GM21529 (cell line): Measurements from ENCODE around the gene ITPA.

ENCODE experiments used
- ATAC-seq: cut with Tn5 transposase; IDR thresholded peaks from one replicate; pipeline ENCODE4 v1.9.1; 2021; ENCODE audit not compliant: unreplicated experiment

ITPA gene

GRCh38 chr20:3209257-3209945 is at the start of gene ITPA:
Gene ITPA (plus strand): TSS chr20:3209498. CDS start chr20:3209552, 54 bp downstream.
- ATAC-seq, result no peak

GRCh38 chr20:3160418-3160817 is 48.9 kb upstream of the ITPA start:
- no peak for ATAC-seq

GRCh38 chr20:3161316-3162079 is 47.8 kb upstream of the ITPA start:
- ATAC-seq, result no peak

GRCh38 chr20:3162080-3162611 is 47.2 kb upstream of the ITPA start:
- no peak for ATAC-seq

- ATAC-seq, result no peak
Measured at GRCh38 chr20:3163099-3164042, 45.9 kb upstream of the ITPA start.

GRCh38 chr20:3164043-3164762 is 45.1 kb upstream of the ITPA start:
- no peak for ATAC-seq

GRCh38 chr20:3164763-3165410 is 44.4 kb upstream of the ITPA start:
- ATAC-seq, result no peak

DNA sequence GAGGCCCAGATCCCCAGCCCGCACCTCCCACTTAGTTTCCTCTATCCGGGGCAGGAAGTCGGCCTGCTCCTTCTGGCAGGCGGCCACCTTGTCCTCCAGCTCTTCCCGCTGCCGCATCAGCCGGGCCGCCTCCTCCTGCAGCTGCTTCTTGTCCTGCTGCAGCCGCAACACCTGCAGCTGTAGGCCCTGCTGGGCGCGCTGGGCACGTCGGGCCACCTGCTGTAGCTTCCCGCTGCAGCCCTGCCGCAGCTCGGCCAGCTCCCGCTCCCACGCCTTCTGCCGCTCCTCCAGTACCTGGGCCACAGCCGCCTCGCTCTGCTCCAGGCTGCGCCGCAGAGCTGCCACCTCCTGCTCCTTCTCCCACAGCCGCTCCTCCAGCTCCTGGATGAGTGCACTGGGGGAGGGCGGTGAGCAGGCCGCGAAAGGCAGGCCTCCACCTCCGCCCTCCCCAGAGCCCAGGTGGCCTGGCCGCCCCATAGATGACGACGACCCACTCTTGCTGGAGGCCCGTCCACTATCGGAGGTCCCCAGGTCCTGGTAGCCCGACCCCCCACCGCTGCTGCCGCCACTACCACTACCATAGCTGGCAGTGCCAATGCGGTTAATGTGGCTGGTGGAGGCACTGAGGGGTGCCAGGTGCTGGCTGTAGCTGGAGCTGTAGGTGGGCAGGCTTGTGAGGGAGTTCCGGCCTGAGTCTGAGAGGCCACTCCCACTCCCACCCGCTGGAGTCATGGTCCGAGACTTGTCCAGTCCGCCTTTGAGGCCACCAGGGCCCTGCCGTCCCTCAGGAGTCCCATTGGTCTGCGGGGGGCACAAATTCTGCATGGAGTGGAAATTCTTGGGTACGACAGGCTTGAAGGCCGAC is 43.6 kb upstream of the ITPA start:
- no peak for ATAC-seq

GRCh38 chr20:3166338-3166912 is 42.9 kb upstream of the ITPA start:
- ATAC-seq, result no peak

GRCh38 chr20:3166913-3167342 is 42.4 kb upstream of the ITPA start:
- no peak for ATAC-seq

- no peak for ATAC-seq
Measured at GRCh38 chr20:3167738-3168078, 41.6 kb upstream of the ITPA start.

DNA sequence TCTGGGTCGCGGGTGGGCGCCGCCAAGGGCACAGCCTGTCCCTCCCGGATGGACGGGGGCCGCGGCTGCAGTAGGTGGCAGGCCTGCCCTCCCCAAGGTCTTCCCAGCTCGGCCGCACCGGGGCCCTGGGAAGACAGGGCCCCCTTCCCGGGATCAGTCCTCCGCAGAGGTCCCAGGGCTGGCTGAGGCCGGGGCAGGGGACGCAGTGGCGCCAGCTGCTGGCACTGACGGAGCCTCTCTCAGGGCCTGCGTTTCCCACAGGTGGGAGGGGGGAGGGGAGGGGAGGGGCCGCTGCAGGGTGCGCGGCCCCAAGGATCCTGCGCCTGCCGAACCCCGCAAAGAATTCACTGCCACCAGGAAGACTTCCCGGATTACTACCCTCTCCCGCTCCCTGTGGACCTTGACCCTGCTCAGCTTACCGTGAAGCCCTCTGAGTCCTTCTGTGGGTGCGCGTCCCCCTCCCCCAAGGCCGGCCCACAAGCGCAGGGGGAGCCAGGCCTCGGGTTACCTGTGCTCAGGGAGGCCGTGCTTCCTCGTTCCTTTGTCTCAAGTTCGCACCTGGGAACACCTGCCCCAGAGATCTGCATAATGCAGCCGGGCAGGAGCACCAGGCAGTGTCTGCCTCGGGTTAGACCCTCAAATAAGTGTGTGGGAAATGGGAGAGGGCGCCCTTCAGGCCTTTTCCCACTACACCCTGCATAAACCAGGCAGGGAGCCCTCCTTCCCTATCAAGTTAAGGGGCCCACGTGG is 41.0 kb upstream of the ITPA start:
- no peak for ATAC-seq

DNA sequence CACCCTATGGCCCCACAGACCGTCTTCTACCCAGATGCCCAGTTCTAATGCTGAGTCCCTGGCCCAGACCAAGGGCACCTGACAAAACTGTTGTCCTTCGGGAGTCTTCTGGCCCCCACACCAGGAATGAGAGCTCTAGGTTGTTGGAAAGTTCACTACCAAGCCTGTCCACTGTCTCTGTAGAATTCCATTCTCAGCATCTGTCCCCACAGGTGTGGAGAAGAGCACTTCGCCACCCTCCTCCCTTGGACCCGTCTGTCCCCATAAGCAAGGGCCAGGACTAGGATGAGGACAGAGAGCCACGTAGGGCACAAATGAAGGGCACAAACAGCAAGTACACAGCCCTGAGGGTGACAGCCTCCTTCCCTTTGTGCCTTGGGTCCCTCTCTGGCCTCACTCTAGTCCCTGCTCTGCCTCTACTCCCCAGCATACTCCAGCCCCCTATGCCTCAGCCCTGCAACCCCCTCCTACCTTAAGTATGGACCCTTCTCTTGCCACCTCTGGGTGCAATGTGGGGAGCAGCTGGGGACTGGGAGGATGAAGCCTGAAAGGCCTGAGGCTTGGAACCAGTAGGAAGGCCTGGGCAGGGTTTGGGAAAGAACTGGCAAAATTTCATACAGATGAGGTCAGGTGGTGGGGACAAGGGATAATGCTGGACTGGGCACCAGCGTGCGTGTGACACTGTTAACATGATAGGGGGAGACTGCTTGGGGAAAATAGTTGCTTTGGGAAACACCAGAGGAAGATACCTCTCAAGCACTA is 40.3 kb upstream of the ITPA start:
- no peak for ATAC-seq

DNA sequence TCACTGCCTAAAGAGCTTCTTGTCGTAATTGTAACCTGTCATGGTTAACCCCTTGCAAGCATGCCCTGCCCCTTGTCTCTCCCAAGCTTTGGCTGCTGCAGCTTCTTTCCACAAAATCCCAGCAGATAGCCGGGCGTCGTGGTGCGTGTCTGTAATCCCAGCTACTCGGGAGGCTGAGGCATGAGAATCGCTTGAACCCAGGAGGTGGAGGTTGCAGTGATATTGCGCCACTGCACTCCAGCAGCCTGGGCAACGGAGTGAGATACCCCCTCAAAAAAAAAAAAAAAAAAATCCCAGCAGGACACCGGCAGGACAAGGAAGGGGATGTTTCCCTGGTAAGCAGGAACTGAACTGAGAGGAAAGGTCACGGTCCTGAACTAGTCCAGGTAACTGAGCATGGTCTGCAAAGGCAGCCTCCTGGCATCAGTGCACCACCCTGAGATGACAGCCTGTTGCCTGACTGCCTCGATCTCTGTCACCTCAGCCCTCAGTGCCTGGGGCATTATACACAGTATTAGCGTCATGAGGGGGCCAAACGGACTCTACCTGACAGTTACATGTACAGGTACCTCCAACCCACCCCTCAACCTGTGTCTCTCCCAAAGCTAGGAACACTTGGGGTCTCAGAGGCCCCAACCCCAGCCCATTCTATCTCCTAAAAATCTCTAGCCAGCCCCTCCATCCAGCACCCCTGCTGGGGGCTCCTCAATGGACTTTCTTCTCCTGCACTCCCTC is 37.7 kb upstream of the ITPA start:
- ATAC-seq, result no peak

- ATAC-seq, result no peak
Measured at GRCh38 chr20:3172126-3172932, 37.0 kb upstream of the ITPA start.
